RWPE1 (cell line): ENCODE results near the gene EXOC1L.

Source experiments
- CTCF ChIA-PET: fragments of 350-600 bp; sonication (Branson Sonifier 250); formaldehyde crosslinking; extraction: SDS; loops from one replicate; lab custom pipeline; 2021; lab: Yijun Ruan, JAX
- POLR2A ChIA-PET: fragments of 400-600 bp; formaldehyde crosslinking; extraction: SDS; loops from one replicate; lab custom pipeline; 2020; ENCODE audit warnings: antibody characterized with exemption; ENCODE audit not compliant: low non-redundant PET; lab: Yijun Ruan, JAX
- DNase-seq: peaks from one replicate; pipeline ENCODE4 v3.0.0; 2012; ENCODE audit warnings: low spot score
- H3K27ac ChIP-seq: fragments of 450-650 bp; 2 replicates; pipeline ENCODE4 v1.5.1; 2017
- TF ChIP-seq, protein P1 (sequence below): fragments of 450-650 bp; conservative IDR thresholded peaks from 2 replicates; pipeline ENCODE4 v1.5.1; 2017; ENCODE audit warnings: low read depth, mild to moderate bottlenecking

The EXOC1L gene

DNA sequence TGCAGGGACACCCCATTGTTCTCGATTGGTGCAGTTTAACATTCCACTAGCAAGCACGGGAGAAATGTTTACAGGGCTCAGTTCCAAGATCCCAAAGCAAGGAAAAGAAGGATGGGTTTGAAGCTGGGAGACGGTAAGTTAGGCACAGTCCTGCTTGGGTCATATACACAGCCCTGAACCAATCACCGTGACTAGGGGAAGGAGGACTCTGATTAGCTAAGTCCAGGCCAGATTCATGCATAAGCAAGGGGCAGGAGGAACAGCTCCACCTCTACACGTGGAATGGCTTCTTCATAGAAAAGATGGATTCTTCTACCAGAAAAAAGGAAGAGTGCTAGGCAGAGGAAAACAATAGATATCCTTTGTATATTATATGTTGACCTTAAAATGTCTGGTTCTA lies 11.0 kb upstream of the EXOC1L start:
- no peak overlapping the region for H3K27ac ChIP-seq
- ChIA-PET POLR2A (no interaction called here), CTCF (no interaction called here)
- no peak for DNase-seq
- TF ChIP-seq, protein P1, sequence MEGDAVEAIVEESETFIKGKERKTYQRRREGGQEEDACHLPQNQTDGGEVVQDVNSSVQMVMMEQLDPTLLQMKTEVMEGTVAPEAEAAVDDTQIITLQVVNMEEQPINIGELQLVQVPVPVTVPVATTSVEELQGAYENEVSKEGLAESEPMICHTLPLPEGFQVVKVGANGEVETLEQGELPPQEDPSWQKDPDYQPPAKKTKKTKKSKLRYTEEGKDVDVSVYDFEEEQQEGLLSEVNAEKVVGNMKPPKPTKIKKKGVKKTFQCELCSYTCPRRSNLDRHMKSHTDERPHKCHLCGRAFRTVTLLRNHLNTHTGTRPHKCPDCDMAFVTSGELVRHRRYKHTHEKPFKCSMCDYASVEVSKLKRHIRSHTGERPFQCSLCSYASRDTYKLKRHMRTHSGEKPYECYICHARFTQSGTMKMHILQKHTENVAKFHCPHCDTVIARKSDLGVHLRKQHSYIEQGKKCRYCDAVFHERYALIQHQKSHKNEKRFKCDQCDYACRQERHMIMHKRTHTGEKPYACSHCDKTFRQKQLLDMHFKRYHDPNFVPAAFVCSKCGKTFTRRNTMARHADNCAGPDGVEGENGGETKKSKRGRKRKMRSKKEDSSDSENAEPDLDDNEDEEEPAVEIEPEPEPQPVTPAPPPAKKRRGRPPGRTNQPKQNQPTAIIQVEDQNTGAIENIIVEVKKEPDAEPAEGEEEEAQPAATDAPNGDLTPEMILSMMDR: no peak

GRCh38 chr4:55817691-55818090 lies 1.9 kb upstream of the EXOC1L start:
- CTCF ChIA-PET: no interaction called here
- POLR2A ChIA-PET: no interaction called here
- H3K27ac ChIP-seq: no peak overlapping the region
- TF ChIP-seq, protein P1: no peak
- DNase-seq: no peak

DNA sequence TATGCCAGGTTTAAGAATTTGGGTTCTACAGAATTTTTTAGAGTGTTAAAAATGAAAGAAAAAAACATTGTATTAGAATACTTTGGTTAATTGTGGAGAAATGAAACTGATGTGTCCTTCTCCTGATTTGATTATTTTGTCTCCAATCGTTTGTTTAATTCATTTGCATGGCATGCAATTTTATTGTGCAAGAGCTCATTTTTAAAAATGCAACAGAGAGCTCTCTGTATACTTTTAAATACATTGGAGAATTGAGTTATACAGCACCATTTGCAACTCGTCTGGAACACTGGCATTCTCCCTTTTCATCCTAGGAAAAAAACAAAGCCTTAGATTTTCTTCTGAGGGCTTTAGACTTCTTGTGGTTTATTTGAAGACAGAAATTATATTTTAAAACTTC lies 689 bp downstream of the EXOC1L start:
- POLR2A ChIA-PET: no interaction called here

DNA sequence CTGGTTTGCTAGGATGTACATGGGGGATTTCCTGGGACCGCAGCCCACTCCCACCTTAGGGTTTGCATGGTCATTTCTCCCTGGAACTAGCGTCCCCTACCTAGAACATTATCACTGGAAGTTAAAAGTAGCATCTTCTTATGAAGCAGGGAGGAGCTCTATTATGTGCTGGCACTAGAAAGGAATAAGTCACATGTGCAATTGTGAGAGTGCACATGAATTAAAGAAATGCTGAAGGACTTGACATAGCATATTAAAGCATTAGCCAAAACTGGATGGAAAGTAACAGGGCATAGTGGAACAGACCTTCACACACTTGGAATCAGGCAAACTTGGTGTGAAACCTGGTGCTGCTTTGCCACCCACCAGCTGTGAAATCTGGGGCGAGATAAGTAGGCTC lies 2.7 kb downstream of the EXOC1L start:
- no peak overlapping the region for H3K27ac ChIP-seq
- ChIA-PET CTCF (no interaction called here), POLR2A (no interaction called here)
- no peak for DNase-seq
- TF ChIP-seq, protein P1: no peak

More for the DNA sequence above, 689 bp downstream of the EXOC1L start:
- no peak for DNase-seq
- CTCF ChIA-PET: no interaction called here
- no peak overlapping the region for H3K27ac ChIP-seq
- TF ChIP-seq, protein P1: no peak

GRCh38 chr4:55824865-55825264 lies 5.3 kb downstream of the EXOC1L start:
- POLR2A ChIA-PET: no interaction called here
- TF ChIP-seq, protein P1: no peak
- DNase-seq: no peak
- H3K27ac ChIP-seq: no peak overlapping the region
- CTCF ChIA-PET: interaction anchor here (0.6 kb wide), 1 partner anchor 375 kb away, joined by 4 read pairs; no protein-coding TSS in a partner anchor

GRCh38 chr4:55826986-55827385 lies 7.4 kb downstream of the EXOC1L start:
- no peak for DNase-seq
- CTCF ChIA-PET: no interaction called here
- POLR2A ChIA-PET: no interaction called here
- TF ChIP-seq, protein P1: no peak
- no peak overlapping the region for H3K27ac ChIP-seq

- ChIA-PET CTCF (no interaction called here), POLR2A (no interaction called here)
- TF ChIP-seq, protein P1: no peak
- H3K27ac ChIP-seq: no peak overlapping the region
- DNase-seq: no peak
Observed at GRCh38 chr4:55827582-55827981, 8.0 kb downstream of the EXOC1L start.
